K562 (cell line): ENCODE data around the gene UBE2H. TPM values are rescaled to one million over a fixed set of nuclear protein-coding genes. Genes with fewer than 3 reads are reported as not detected.

Experiments
- ARNT ChIP-seq, 2 experiments: fragments of 450-650 bp; IDR thresholded peaks; 2 replicates each; pipeline ENCODE4 v1.6.1; 2016; ENCODE audit warnings: mild to moderate bottlenecking in 1 of 2
- GTF2F1 ChIP-seq: IDR thresholded peaks from 2 replicates; pipeline ENCODE4 v1.6.1; 2011; ENCODE audit warnings: low read depth, low read length, improper control_type of control experiment
- KDM4B ChIP-seq, 2 experiments: fragments of 450-650 bp in 1 of 2; sonication (generic) in 1 of 2; IDR thresholded peaks; 2 replicates each; pipeline ENCODE4 v1.6.1; 2016 to 2017; ENCODE audit warnings: borderline replicate concordance in 2 of 2, antibody characterized with exemption in 1 of 2, low read depth in 1 of 2, mild to moderate bottlenecking in 1 of 2
- RUNX1 ChIP-seq: sonication (generic); IDR thresholded peaks from 2 replicates; pipeline ENCODE4 v1.6.1; 2016; ENCODE audit warnings: antibody characterized with exemption, low read depth
- ZNF518B ChIP-seq: fragments of 250-450 bp; sonication (Bioruptor Pico); IDR thresholded peaks from 2 replicates; pipeline ENCODE4 v1.5.0; 2021; ENCODE audit warnings: mild to moderate bottlenecking, moderate library complexity
- ZNF707 ChIP-seq: fragments of 250-450 bp; sonication (Bioruptor Pico); conservative IDR thresholded peaks from 2 replicates; pipeline ENCODE4 v1.8.0; 2022; ENCODE audit warnings: inconsistent platforms, mild to moderate bottlenecking, moderate library complexity
- polyA plus RNA-seq, 8 experiments: library from polyadenylated mRNA; depleted of rRNA in 4 of 8; stranded (reverse) in 5 of 8; unstranded in 3 of 8; fragments of >200 nt; fragmentation: Nextera tagmentation in 2 of 8; fragmentation: Illumina TruSeq in 1 of 8; extraction: Ambion mirVana in 2 of 8; extraction: Trizol in 1 of 8; gene quantifications; 2 replicates each; pipeline versions ENCODE4 v1.2.1 to v1.2.3, GENCODE V29; 2011 to 2014; ENCODE audit warnings: inconsistent platforms in 1 of 8, missing spikeins in 1 of 8
- total RNA-seq, 7 experiments: library from RNA; depleted of rRNA in 6 of 7; stranded (reverse); fragments of >200 nt in 6 of 7; fragmentation: Illumina TruSeq in 2 of 7; extraction: Trizol in 2 of 7; gene quantifications; 2 replicates each; pipeline versions ENCODE4 v1.2.1 to v1.2.3, GENCODE V29; 2011 to 2021; ENCODE audit warnings: low replicate concordance in 1 of 7
- TF ChIP-seq, protein P1 (sequence below): fragments of 250-450 bp; sonication (Bioruptor Pico); IDR thresholded peaks from 2 replicates; pipeline ENCODE4 v1.9.0; 2021; ENCODE audit warnings: mild to moderate bottlenecking, inconsistent platforms
- TF ChIP-seq, protein P2 (sequence below), 2 experiments: fragments of 450-650 bp in 1 of 2; sonication (generic) in 1 of 2; formaldehyde crosslinking in 1 of 2; IDR thresholded peaks; 2 replicates each; pipeline versions ENCODE4 v1.7.1 to v1.9.0; 2016 to 2022; ENCODE audit warnings: inconsistent platforms in 1 of 2, mild to moderate bottlenecking in 1 of 2, missing genetic modification reagents in 1 of 2

Gene UBE2H
- total and polyA plus RNA-seq, 9 of the 15 experiments (the other 6 are each of a cell fraction or from before 2014, with no cell fraction given): 6.3 to 33.0 (median 13.3) TPM

DNA sequence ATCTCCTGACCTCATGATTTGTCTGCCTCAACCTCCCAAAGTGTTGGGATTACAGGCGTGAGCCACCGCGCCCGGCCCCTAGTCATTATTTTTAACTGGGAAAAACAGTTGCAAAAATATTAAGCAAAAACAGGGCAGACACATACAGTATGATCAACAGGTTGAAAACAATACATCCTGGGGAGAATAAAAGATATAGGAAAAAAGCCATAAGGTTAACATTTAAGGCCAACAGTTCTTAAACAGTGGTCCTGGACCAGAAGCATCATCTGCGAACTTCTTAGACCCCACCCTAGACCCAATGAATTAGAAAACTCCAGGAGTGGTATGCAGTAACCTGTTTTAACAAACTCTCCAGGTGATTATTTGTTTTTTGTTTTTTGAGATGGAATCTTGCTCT lies 6.5 kb downstream of the UBE2H start (continued):
- TF ChIP-seq RUNX1 (no peak), GTF2F1 (no peak), KDM4B (IDR thresholded peaks at IDR 0.05; ENCODE audit: borderline replicate concordance in 2 of 2, low read depth in 1 of 2) (no peak), ARNT (IDR thresholded peaks at IDR 0.05) (no peak), ZNF518B (CRISPR knock-in tag) (no peak), ZNF707 (no peak)
- TF ChIP-seq, protein P1, sequence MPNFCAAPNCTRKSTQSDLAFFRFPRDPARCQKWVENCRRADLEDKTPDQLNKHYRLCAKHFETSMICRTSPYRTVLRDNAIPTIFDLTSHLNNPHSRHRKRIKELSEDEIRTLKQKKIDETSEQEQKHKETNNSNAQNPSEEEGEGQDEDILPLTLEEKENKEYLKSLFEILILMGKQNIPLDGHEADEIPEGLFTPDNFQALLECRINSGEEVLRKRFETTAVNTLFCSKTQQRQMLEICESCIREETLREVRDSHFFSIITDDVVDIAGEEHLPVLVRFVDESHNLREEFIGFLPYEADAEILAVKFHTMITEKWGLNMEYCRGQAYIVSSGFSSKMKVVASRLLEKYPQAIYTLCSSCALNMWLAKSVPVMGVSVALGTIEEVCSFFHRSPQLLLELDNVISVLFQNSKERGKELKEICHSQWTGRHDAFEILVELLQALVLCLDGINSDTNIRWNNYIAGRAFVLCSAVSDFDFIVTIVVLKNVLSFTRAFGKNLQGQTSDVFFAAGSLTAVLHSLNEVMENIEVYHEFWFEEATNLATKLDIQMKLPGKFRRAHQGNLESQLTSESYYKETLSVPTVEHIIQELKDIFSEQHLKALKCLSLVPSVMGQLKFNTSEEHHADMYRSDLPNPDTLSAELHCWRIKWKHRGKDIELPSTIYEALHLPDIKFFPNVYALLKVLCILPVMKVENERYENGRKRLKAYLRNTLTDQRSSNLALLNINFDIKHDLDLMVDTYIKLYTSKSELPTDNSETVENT: no peak
- TF ChIP-seq, protein P2, sequence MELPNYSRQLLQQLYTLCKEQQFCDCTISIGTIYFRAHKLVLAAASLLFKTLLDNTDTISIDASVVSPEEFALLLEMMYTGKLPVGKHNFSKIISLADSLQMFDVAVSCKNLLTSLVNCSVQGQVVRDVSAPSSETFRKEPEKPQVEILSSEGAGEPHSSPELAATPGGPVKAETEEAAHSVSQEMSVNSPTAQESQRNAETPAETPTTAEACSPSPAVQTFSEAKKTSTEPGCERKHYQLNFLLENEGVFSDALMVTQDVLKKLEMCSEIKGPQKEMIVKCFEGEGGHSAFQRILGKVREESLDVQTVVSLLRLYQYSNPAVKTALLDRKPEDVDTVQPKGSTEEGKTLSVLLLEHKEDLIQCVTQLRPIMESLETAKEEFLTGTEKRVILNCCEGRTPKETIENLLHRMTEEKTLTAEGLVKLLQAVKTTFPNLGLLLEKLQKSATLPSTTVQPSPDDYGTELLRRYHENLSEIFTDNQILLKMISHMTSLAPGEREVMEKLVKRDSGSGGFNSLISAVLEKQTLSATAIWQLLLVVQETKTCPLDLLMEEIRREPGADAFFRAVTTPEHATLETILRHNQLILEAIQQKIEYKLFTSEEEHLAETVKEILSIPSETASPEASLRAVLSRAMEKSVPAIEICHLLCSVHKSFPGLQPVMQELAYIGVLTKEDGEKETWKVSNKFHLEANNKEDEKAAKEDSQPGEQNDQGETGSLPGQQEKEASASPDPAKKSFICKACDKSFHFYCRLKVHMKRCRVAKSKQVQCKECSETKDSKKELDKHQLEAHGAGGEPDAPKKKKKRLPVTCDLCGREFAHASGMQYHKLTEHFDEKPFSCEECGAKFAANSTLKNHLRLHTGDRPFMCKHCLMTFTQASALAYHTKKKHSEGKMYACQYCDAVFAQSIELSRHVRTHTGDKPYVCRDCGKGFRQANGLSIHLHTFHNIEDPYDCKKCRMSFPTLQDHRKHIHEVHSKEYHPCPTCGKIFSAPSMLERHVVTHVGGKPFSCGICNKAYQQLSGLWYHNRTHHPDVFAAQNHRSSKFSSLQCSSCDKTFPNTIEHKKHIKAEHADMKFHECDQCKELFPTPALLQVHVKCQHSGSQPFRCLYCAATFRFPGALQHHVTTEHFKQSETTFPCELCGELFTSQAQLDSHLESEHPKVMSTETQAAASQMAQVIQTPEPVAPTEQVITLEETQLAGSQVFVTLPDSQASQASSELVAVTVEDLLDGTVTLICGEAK (IDR thresholded peaks at IDR 0.05): no peak
- TF ChIP-seq, protein P2 (CRISPR knock-in tag; IDR thresholded peaks at IDR 0.05): no peak
